ENCODE results near the gene C1orf21. TPM values are rescaled to one million over a fixed set of nuclear protein-coding genes. Genes with fewer than 3 reads are reported as not detected.

The C1orf21 gene
- total RNA-seq, 2 donors from 2014 or later = 68.1 to 81.1 TPM

DNA sequence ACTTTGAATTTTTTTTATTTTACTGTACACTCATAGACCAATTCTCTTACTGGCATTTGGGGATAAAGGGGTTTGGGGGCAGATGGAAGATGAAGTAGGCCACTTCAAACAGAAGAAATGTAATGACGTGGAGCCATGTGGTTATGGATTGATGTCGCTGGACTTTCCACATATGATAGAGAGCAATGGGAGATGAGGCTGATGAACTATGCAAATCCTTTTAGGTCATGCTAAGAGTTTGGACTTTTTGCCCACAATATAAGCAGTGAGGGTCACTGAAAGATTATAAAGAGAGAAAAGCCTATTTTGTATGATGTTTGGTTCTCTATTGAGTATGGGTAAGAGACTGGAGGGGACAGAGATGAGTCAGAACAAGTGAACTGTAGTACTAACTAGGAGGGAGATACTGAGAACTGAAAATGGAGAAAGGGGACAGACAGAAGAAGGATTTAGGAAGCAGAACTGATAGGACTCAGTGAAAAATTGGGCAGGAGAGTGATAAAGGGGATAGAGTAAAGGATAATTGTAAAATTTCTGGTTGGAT is 9.2 kb downstream of the C1orf21 start:
- peaks cover 4% of the 10 kb centered on the region for H3K4me1 ChIP-seq
- H3K9ac ChIP-seq (ENCODE audit: low read depth in 2 of 2, low read length in 2 of 2) = no peak overlapping the region
- no peak overlapping the region for H3K4me3 ChIP-seq
- intact Hi-C loops (cut with DNase I) = no loop called here
- no peak overlapping the region for H3K27ac ChIP-seq
- H3K9me3 ChIP-seq = no peaks in the 10 kb centered on the region
- no peak for DNase-seq
- H3K27me3 ChIP-seq = no peaks in the 10 kb centered on the region
- H3K36me3 ChIP-seq = no peaks in the 10 kb centered on the region
- no peak for TF ChIP-seq CTCF (IDR thresholded peaks at IDR 0.05)

DNA sequence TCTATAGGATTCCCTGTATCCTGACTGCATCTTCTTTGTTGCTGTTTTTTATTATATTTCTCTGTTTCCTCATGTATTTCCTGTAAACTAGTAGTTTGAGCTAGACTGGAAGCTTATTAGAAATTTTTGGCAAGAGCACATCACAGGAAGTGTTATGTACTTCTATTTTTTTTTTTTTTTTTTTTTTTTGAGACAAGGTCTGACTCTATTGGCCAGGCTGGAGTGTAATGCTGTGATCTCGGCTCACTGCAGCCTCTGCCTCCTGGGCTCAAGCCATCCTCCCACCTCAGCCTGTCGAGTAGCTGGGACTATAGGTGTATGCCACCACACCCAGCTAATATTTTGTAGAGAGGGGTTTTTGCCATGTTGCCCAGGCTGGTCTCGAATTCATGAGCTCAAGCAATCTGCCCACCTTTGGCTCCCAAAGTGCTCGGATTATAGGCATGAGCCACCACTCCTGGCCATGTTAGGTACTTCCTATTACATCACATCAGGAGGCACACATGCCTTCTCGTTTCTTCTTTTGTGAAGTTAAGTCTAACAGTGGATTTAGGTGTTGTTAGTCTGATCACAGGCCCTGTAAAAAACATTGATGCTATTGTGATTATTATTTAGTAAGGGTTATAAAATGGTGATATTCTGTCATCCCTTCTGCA is 12.5 kb downstream of the C1orf21 start:
- Histone ChIP-seq H3K4me3 (no peak overlapping the region), H3K36me3 (no peaks in the 10 kb centered on the region), H3K4me1 (no peaks in the 10 kb centered on the region), H3K9ac (ENCODE audit: low read depth in 2 of 2, low read length in 2 of 2) (no peak overlapping the region), H3K27me3 (no peaks in the 10 kb centered on the region), H3K9me3 (no peaks in the 10 kb centered on the region), H3K27ac (no peak overlapping the region)
- no peak for DNase-seq
- TF ChIP-seq CTCF (IDR thresholded peaks at IDR 0.05) = no peak
- intact Hi-C loops (cut with DNase I) = no loop called here

- H3K27ac ChIP-seq = no peak overlapping the region
- H3K9me3 ChIP-seq = no peaks in the 10 kb centered on the region
- no peak for DNase-seq
- TF ChIP-seq CTCF (IDR thresholded peaks at IDR 0.05) = no peak
- H3K4me3 ChIP-seq = no peak overlapping the region
- no peaks in the 10 kb centered on the region for H3K36me3 ChIP-seq
- no peaks in the 10 kb centered on the region for H3K27me3 ChIP-seq
- intact Hi-C loops (cut with DNase I) = no loop called here
- H3K9ac ChIP-seq (ENCODE audit: low read depth in 2 of 2, low read length in 2 of 2) = no peak overlapping the region
- H3K4me1 ChIP-seq = no peaks in the 10 kb centered on the region
These were observed 17.3 kb downstream of the C1orf21 start for GRCh38 chr1:184403961-184404726.

- no peak overlapping the region for H3K27ac ChIP-seq
- H3K4me3 ChIP-seq = no peak overlapping the region
- no peak for DNase-seq
- no peaks in the 10 kb centered on the region for H3K27me3 ChIP-seq
- no peak for TF ChIP-seq CTCF (IDR thresholded peaks at IDR 0.05)
- no peaks in the 10 kb centered on the region for H3K9me3 ChIP-seq
- H3K9ac ChIP-seq (ENCODE audit: low read depth in 2 of 2, low read length in 2 of 2) = no peak overlapping the region
- H3K4me1 ChIP-seq = no peaks in the 10 kb centered on the region
- intact Hi-C loops (cut with DNase I) = no loop called here
- no peaks in the 10 kb centered on the region for H3K36me3 ChIP-seq
These were observed 17.8 kb downstream of the C1orf21 start for GRCh38 chr1:184404727-184405027.

GRCh38 chr1:184405094-184405800 is 18.4 kb downstream of the C1orf21 start:
- Histone ChIP-seq H3K36me3 (no peaks in the 10 kb centered on the region), H3K4me1 (no peaks in the 10 kb centered on the region), H3K27me3 (no peaks in the 10 kb centered on the region), H3K27ac (no peak overlapping the region), H3K9ac (ENCODE audit: low read depth in 2 of 2, low read length in 2 of 2) (no peak overlapping the region), H3K4me3 (no peak overlapping the region), H3K9me3 (no peaks in the 10 kb centered on the region)
- no peak for DNase-seq
- TF ChIP-seq CTCF (IDR thresholded peaks at IDR 0.05) = no peak
- intact Hi-C loops (cut with DNase I) = no loop called here
